GF-D8 (cell line): ENCODE data around the gene ZNF512B.
A peak's percentile ranks its signal among the peaks of the same experiment; 100 is the strongest.
"Not testable (repeated sequence)": the region's sequence is repeated elsewhere in the genome, so short reads cannot be mapped to it uniquely, and the experiment has no call there.

Experiments
- DNase-seq: peaks from one replicate; lab custom pipeline; 2025; lab: John Stamatoyannopoulos, UW

ZNF512B gene

DNA sequence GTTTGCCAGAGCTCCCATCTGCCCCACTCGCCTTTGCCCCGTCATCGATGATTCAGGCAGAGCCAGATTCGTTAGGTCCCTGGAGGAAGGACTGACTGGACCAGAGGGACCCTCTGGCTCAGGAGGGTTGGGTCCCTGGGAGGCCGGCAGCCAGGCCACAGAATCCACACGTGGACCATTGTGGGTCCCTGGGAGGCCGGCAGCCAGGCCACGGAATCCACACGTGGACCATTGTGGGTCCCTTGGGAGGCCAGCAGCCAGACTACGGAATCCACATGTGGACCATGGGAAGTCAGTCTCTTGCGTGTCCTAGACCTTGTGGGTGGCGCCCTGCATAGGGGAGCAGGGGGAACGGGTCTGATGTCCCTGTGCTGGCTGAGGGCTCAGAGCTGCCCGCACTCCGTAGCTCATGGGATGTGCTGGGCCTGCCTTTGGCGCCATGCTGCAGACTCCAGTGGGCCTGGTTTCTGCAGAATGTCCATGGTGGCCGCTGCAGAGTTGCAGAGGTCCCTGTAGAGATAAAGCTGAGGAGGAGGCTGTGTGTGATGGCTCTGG is 37.0 kb downstream of the ZNF512B start:
- DNase-seq, result no peak

DNA sequence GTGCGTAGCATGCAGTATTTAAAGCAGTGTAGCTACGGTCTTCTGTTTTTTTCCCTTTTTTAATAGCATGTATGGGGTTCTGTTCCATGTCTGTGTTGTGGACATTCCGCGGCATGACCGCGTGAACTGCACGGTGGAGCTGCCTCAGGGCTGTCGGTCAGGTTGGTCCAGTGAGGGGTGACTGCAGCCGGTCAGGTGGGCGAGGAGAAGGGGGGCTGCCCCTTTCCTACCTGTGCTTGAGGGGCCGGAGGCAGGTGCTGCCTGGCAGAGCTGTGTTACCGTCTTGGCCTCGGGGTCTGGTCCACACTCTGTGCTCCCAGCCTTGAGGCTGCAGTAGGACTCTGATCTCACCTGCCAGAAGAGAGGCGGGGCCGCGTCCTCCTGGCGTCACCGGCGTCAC is 38.0 kb downstream of the ZNF512B start:
- DNase-seq, result no peak

- no peak for DNase-seq
These were observed 38.7 kb downstream of the ZNF512B start for GRCh38 chr20:63930971-63931553.

DNA sequence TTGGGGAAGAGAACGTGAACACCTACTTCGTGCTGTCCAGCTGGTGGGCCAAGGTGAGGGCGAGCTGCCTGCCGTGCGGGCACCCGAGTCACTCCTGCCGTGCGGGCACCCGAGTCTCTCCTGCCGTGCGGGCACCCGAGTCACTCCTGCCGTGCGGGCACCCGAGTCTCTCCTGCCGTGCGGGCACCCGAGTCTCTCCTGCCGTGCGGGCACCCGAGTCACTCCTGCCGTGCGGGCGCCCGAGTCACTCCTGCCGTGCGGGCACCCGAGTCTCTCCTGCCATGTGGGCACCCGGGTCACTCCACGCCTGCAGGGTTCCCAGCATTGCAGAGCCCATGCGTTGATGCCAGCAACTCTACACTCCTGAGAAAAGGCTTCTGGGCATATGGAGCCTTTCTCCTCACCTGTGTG is 40.3 kb downstream of the ZNF512B start:
- DNase-seq, result not testable (repeated sequence)

DNA sequence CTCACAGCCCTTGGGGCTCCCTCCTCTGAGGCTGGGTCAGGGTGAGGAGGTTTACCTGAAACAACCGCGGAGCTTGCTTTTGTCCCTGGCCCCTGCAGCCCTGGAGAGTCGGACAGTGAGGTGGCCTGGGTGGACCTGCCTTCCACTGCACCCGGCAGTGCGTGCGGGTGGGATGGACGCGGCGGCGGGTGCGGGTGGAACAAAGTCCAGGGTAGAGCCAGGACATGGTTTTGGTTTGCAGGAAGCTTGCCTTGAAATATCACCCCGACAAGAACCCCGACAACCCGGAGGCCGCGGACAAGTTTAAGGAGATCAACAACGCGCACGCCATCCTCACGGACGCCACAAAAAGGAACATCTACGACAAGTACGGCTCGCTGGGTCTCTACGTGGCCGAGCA is 40.7 kb downstream of the ZNF512B start:
- DNase-seq, result no peak

- no peak for DNase-seq
These were observed 43.4 kb downstream of the ZNF512B start for GRCh38 chr20:63926298-63926697.

- DNase-seq, result no peak
These were observed 45.5 kb downstream of the ZNF512B start for GRCh38 chr20:63924241-63924640.

DNA sequence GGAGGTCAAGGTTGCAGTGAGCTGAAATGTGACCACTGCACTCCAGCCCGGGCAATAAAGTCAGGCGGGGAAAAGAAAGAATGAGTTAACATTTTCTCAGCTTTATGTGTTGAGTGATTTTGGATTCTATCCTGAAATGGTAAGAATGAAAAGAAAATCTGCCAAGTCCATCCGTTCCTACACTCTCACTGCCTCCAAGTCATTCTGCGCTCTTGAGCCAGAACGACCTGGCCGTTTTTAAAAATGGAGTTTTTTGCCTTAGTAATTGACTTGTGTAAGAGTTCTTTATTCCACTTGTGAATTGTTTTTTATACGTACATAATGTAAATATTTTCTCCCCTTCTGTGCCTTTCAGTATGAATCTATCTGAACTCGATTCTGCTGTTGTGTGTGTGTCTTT is 46.1 kb downstream of the ZNF512B start:
- DNase-seq, result no peak

DNA sequence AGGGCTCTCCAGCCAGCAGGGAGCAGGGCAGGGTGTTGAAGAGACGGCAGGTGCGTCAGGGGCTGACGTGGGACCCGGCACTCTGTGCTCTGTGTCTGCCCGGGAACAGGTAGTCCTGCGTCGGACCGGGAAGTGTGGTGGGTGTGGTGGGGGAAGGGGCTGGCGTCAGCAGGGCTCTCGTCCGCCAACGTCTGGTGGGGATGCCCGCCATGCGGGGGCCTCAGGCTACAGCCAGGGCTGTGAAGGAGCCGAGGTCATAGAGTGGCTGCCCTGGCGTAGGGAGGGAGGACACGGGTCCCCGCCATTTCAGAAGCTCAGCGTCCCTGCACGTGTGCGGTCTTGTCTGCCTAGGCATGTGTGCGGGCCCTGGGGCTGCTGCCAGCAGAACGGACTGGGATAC is 49.5 kb downstream of the ZNF512B start:
- DNase-seq, result no peak

GRCh38 chr20:63919130-63919529 is 50.6 kb downstream of the ZNF512B start:
- DNase-seq, result no peak

- no peak for DNase-seq
These were observed 51.9 kb downstream of the ZNF512B start for GRCh38 chr20:63917811-63918210.

GRCh38 chr20:63916371-63916939 is 53.3 kb downstream of the ZNF512B start:
- DNase-seq, result peak; percentile 58

DNA sequence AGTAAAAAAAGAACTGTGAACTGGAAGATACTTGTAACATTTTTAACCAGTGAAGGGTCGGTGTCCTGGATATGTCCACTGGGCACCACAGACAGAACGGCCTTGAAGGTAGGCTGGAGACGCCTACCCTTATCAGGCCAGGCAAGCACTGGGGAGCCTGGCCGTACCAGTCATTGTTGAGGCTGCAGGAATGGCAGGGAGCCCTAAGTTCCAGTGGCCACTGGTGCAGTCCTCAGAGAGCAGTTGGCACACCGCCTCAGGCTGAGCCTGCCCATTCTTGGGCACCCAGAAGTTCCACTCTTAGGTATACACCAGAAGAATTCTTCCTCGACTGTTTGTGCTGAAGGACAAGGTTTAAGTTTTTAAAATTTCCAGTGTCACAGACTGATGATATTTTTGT is 54.3 kb downstream of the ZNF512B start:
- no peak for DNase-seq

- DNase-seq, result no peak
These were observed 56.0 kb downstream of the ZNF512B start for GRCh38 chr20:63913768-63914167.

DNA sequence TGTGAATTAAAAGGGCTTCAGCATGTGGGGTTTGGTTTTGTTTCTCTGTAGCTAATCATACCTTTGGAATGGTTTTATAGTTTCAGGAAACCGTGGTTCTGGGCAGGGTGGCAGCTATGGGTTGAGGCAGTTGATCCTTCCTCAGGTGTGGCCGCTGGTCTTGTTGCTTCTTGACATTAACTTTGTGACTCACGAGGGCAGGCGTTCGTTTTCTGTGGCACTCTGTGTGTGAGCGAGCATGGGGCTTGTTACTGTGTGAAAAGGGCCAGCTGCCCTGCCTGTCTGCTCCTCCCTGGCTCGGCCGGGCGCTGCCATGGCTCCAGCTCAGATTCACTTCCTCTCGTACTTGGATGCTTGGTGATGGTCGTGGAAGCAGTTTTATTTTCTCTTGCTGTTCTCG is 58.6 kb downstream of the ZNF512B start:
- DNase-seq, result no peak

DNA sequence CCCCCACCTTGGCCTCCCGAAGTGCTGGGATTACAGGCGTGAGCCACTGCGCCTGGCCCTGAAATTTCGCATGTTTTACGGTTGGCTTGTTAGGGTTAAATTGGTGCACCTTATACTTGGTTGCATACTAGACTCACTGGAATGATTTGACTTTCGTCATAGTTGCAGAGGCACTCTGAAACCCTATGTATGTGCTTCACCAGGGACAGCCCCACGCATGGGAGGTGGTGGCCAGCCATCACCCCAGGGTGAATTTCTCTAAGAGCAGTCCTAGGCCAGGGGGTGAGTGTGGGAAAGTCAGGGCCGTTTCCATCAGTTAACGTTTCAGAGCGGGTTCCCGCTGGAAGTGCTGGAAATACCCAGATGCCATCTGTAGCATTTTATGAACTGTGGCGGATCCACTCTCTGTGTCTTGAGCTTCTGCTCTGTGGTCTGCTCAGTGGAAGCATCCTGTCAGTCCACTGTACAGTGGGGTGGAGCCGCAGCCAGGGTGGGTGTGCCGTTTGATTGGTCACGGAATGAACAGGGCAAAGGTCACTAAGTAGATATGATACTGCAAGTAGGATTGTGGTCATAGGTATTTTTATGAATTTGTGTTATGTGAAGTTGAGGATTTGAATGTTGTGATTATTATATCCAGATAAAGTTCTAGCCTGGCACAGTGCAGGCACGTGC is 61.6 kb downstream of the ZNF512B start:
- DNase-seq, result no peak
